ENCODE data around the gene KRT9.
"Not testable (repeated sequence)": the region's sequence is repeated elsewhere in the genome, so short reads cannot be mapped to it uniquely, and the experiment has no call there.

Gene KRT9

DNA sequence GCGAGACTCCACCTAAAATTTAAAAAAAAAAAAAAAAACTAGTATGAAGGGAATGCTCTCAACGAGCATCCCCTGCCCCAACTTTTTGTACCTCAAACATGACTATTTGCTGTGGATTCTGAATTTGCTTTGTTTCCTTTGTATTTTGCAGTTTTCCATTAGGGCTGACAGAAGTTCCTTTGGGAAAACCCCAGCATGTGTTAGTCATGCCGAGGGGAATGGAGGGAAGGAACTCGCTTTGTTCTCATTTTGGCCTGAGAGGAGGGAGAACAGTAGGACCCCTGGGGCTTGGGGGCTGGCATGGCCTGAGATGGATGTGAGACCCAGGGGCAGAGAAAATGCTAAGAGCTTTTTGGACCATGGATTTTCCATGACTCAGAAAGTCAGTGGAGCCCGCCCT lies 20.5 kb downstream of the KRT9 start:
- no peak overlapping the region for H3K27ac Mint-ChIP-seq
- H3K9me3 Mint-ChIP-seq = peaks cover 12% of the 10 kb centered on the region
- no peak overlapping the region for H3K4me3 Mint-ChIP-seq
- H3K36me3 Mint-ChIP-seq (ENCODE audit: low read depth) = no peaks in the 10 kb centered on the region
- peaks cover 12% of the 10 kb centered on the region for H3K27me3 Mint-ChIP-seq (ENCODE audit: low read depth)
- peaks cover 12% of the 10 kb centered on the region for H3K4me1 Mint-ChIP-seq (ENCODE audit: low read depth)
- no peak for DNase-seq (ENCODE audit: low spot score)

- H3K4me3 Mint-ChIP-seq = no peak overlapping the region
These were observed 22.2 kb downstream of the KRT9 start for GRCh38 chr17:41549596-41550039.

DNA sequence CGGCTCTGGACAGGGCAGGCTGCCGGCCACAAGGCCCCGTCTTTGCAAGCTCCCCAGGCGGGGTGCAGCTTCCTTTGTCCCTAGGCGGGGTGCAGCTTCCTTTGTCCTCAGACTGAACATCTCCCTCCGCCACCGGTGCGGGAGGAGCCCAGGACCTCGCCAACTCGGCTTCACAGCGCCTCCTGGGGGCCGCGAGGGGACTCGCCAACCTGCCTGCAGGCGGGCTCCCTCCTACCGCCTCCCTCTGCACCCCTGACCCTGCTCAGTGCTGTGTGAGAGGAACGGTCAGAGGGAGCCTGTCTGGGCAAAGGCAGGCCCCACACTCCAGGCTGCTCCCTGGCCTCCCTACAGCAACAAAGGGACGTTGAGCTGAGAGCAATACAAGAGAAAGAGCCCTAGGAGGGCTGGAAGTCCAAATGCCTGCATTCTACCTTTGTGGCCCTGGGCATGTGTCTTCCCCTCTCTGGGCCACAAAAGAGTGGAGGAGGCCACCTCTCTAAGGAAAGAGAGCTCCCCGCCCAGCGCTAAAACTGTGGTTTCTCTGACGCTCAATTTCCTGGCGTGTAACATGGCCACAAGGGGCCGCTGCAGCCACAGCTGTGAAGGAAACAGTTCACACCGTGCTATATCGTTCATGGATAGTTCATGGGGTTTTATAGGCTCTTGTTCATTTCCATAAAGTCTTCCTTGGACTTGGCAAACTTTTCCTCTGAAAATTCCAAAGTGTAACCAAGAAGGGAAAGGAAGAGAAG lies 22.8 kb downstream of the KRT9 start:
- Mint-ChIP-seq H3K27ac (peak overlapping the region; percentile 86), H3K27me3 (ENCODE audit: low read depth) (peaks cover 7% of the 10 kb centered on the region)

More at GRCh38 chr17:41549596-41550039, 22.2 kb downstream of the KRT9 start:
- Mint-ChIP-seq H3K9me3 (peaks cover 12% of the 10 kb centered on the region), H3K36me3 (ENCODE audit: low read depth) (no peaks in the 10 kb centered on the region), H3K27ac (no peak overlapping the region), H3K27me3 (ENCODE audit: low read depth) (peaks cover 10% of the 10 kb centered on the region), H3K4me1 (ENCODE audit: low read depth) (peaks cover 12% of the 10 kb centered on the region)
- no peak for DNase-seq (ENCODE audit: low spot score)

DNA sequence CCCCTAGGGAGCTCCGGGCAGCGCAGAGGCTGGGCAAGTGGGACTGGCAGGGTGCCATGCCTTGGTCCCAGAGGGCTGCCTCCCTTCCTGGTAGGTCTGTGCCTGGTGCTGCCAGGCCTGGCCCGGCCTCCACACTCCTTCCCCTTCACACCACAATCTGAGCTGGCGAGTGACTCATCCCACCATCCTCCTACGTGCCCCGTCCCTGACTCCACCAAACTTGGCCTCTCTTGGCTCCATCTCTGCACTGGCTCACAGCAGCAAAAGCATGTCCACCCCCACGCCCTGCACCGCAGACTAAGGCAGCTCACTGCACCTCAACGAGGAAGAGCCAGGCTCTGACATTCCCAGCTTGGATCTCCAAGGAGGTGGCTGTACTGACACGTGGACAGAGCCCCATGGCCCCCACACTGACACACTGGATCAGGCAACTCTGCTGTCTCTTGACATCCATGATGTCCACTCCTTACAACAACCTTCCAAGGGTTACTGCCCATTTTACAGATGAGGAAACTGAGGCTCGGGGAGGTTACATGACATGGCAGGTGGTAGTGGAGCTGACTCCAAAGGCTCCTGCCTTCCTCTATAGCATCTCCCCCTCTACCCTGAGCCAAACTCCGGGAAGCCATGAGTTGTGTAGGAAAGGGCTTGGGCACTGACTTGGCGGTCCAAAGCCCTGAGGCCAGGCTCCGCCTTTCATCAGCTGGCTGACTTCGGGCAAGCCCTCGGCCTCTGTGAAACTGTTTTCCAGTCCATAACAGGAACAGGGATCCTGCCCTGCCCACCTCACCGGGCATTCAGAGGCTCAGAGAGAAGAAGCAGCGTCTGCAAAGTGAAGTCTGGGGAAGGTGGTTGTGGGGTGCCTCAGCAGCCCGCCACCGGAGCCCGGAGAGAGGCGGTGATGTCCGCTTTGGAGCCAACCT lies 23.7 kb downstream of the KRT9 start:
- H3K4me1 Mint-ChIP-seq (ENCODE audit: low read depth) = peaks cover 12% of the 10 kb centered on the region
- DNase-seq (ENCODE audit: low spot score) = peak; percentile 83
- H3K27ac Mint-ChIP-seq = no peak overlapping the region
- H3K36me3 Mint-ChIP-seq (ENCODE audit: low read depth) = no peaks in the 10 kb centered on the region
- H3K4me3 Mint-ChIP-seq = peak overlapping the region; percentile 62
- peaks cover 7% of the 10 kb centered on the region for H3K27me3 Mint-ChIP-seq (ENCODE audit: low read depth)
- H3K9me3 Mint-ChIP-seq = peaks cover 12% of the 10 kb centered on the region

More for the DNA sequence above, 22.8 kb downstream of the KRT9 start:
- Mint-ChIP-seq H3K4me3 (peak overlapping the region; percentile 62), H3K36me3 (ENCODE audit: low read depth) (no peaks in the 10 kb centered on the region), H3K4me1 (ENCODE audit: low read depth) (peaks cover 12% of the 10 kb centered on the region), H3K9me3 (peaks cover 12% of the 10 kb centered on the region)
- peak; percentile 81 for DNase-seq (ENCODE audit: low spot score)

GRCh38 chr17:41547378-41547841 lies 24.4 kb downstream of the KRT9 start:
- Mint-ChIP-seq H3K4me3 (no peak overlapping the region), H3K36me3 (ENCODE audit: low read depth) (no peaks in the 10 kb centered on the region), H3K27ac (no peak overlapping the region), H3K4me1 (ENCODE audit: low read depth) (peaks cover 12% of the 10 kb centered on the region), H3K27me3 (ENCODE audit: low read depth) (peaks cover 5% of the 10 kb centered on the region), H3K9me3 (peaks cover 12% of the 10 kb centered on the region)
- DNase-seq (ENCODE audit: low spot score) = no peak

DNA sequence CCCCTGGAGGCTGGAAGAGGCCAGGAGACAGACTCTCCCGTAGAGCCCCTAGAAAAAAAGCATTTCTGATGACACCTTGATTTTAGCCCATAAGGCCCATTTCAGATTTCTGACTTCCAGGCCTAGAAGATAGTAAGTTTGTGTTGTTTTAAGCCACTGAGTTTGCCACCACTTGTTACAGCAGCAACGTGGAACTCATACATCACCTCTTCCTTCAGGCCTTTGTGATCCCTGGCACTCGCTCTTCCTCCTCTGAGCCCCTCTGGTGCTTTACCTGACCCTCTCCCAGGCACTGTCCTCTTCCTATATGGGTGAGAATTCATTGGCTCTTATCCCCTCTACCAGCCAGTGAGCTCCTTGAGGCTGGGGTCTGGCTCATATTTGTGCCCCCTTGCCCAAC lies 25.0 kb downstream of the KRT9 start:
- no peaks in the 10 kb centered on the region for H3K36me3 Mint-ChIP-seq (ENCODE audit: low read depth)
- no peak overlapping the region for H3K4me3 Mint-ChIP-seq
- no peak for DNase-seq (ENCODE audit: low spot score)
- H3K27ac Mint-ChIP-seq = no peak overlapping the region
- peaks cover 12% of the 10 kb centered on the region for H3K9me3 Mint-ChIP-seq
- peaks cover 12% of the 10 kb centered on the region for H3K4me1 Mint-ChIP-seq (ENCODE audit: low read depth)
- H3K27me3 Mint-ChIP-seq (ENCODE audit: low read depth) = peaks cover 4% of the 10 kb centered on the region

DNA sequence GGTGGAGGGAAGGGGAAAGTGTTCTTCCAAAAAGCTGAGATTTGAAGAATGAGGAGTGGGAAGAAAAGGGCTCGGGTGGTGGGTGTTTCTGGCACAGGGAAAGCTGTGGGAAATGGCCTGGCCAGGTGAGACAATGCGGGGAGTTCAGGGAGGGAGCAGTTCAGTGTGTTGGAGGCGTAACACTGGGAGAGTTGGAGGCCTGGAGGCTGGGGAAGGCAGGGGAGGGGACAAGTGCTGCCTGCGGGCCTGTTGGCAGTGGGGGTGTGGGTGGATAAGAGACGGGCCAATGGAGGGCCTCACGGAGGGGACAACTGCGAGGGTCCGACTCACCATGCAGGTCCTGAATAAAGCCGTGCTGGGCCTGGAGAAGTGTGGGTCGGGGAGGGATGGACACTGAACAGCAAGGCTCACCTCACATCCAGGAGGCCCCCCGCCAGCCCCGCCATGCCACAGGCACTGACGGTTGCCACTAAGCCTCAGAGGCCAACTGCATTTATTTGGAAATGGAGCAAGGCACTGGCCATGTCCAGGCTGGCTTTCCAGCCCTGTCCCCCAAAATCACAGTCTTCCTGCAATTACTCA lies 25.9 kb downstream of the KRT9 start:
- Mint-ChIP-seq H3K4me3 (no peak overlapping the region), H3K9me3 (peaks cover 12% of the 10 kb centered on the region), H3K36me3 (ENCODE audit: low read depth) (no peaks in the 10 kb centered on the region), H3K27me3 (ENCODE audit: low read depth) (peaks cover 2% of the 10 kb centered on the region), H3K27ac (no peak overlapping the region), H3K4me1 (ENCODE audit: low read depth) (peaks cover 12% of the 10 kb centered on the region)
- DNase-seq (ENCODE audit: low spot score) = no peak

DNA sequence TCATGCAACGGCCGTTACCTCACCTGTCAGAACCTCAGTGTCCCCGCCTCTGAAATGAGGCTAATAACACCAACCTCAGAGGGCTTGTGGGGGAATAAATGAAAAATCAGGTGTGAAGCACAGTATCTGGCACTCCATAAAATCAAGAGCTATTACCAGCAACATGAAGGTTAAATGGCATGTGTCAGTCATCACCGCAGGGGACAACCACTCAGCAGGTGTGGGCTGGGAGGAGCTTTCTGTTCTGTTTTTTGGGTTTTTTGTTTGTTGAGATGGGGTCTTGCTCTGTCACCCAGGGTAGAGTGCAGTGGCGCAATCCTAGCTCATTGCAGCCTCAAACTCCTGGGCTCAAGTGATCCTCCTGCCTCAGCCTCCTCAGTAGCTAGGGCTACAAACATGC lies 26.9 kb downstream of the KRT9 start:
- Mint-ChIP-seq H3K27me3 (ENCODE audit: low read depth) (peaks cover 2% of the 10 kb centered on the region), H3K36me3 (ENCODE audit: low read depth) (no peaks in the 10 kb centered on the region), H3K4me1 (ENCODE audit: low read depth) (peaks cover 12% of the 10 kb centered on the region), H3K4me3 (no peak overlapping the region), H3K9me3 (peaks cover 12% of the 10 kb centered on the region), H3K27ac (no peak overlapping the region)
- DNase-seq (ENCODE audit: low spot score) = no peak

DNA sequence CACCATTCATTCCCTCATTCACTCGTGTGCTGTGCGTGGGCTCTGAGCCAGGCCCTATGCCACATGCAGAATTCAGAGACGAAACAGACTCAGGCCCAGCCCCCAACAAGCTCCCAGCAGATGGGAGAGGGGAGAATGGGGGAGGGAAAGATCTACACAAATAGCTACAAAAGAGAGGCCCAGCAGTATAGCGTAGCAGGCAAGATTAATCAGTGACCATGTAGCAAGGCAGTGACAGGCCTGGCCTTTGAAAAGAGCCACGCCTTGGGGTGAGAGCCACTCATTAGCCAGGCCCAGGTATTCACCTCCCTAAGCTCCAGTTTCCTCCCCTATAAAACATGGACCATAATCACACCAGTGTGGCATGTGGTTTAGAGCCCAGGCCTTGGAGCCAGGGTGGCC lies 27.4 kb downstream of the KRT9 start:
- Mint-ChIP-seq H3K9me3 (peaks cover 12% of the 10 kb centered on the region), H3K4me1 (ENCODE audit: low read depth) (peaks cover 11% of the 10 kb centered on the region), H3K27me3 (ENCODE audit: low read depth) (peaks cover 2% of the 10 kb centered on the region), H3K36me3 (ENCODE audit: low read depth) (no peaks in the 10 kb centered on the region), H3K27ac (no peak overlapping the region), H3K4me3 (no peak overlapping the region)
- no peak for DNase-seq (ENCODE audit: low spot score)

GRCh38 chr17:41542786-41543185 lies 29.1 kb downstream of the KRT9 start:
- peaks cover 12% of the 10 kb centered on the region for H3K9me3 Mint-ChIP-seq
- H3K27ac Mint-ChIP-seq; DNase-seq (ENCODE audit: low spot score); H3K4me3 Mint-ChIP-seq; H3K4me1 Mint-ChIP-seq (ENCODE audit: low read depth); H3K36me3 Mint-ChIP-seq (ENCODE audit: low read depth); H3K27me3 Mint-ChIP-seq (ENCODE audit: low read depth): not testable (repeated sequence)

GRCh38 chr17:41542357-41542756 lies 29.5 kb downstream of the KRT9 start:
- Mint-ChIP-seq H3K4me1 (ENCODE audit: low read depth) (no peaks in the 10 kb centered on the region), H3K27ac (no peak overlapping the region), H3K9me3 (peaks cover 11% of the 10 kb centered on the region), H3K36me3 (ENCODE audit: low read depth) (no peaks in the 10 kb centered on the region), H3K27me3 (ENCODE audit: low read depth) (peaks cover 2% of the 10 kb centered on the region), H3K4me3 (no peak overlapping the region)
- DNase-seq (ENCODE audit: low spot score) = no peak

GRCh38 chr17:41540921-41541625 lies 30.8 kb downstream of the KRT9 start:
- H3K4me3 Mint-ChIP-seq = no peak overlapping the region
- no peaks in the 10 kb centered on the region for H3K36me3 Mint-ChIP-seq (ENCODE audit: low read depth)
- H3K4me1 Mint-ChIP-seq (ENCODE audit: low read depth) = no peaks in the 10 kb centered on the region
- H3K9me3 Mint-ChIP-seq = no peaks in the 10 kb centered on the region
- no peak overlapping the region for H3K27ac Mint-ChIP-seq
- H3K27me3 Mint-ChIP-seq (ENCODE audit: low read depth) = peaks cover 6% of the 10 kb centered on the region
- no peak for DNase-seq (ENCODE audit: low spot score)

- no peaks in the 10 kb centered on the region for H3K9me3 Mint-ChIP-seq
These were observed 31.7 kb downstream of the KRT9 start for GRCh38 chr17:41539979-41540701.

More at GRCh38 chr17:41539979-41540701, 31.7 kb downstream of the KRT9 start:
- no peaks in the 10 kb centered on the region for H3K36me3 Mint-ChIP-seq (ENCODE audit: low read depth)
- peaks cover 9% of the 10 kb centered on the region for H3K27me3 Mint-ChIP-seq (ENCODE audit: low read depth)
- H3K4me1 Mint-ChIP-seq (ENCODE audit: low read depth) = no peaks in the 10 kb centered on the region
- H3K4me3 Mint-ChIP-seq = no peak overlapping the region
- no peak overlapping the region for H3K27ac Mint-ChIP-seq
- DNase-seq (ENCODE audit: low spot score) = no peak

All from T-helper 2 cell treated with Interferon-gamma antibody and Interleukin-4, amounts not matched to agents 5 μg/mL and 100 μg/mL, for 36 hours (primary cell).